ENCODE data around the gene ESCO1.
"Not testable (repeated sequence)": the region's sequence is repeated elsewhere in the genome, so short reads cannot be mapped to it uniquely, and the experiment has no call there.

Gene ESCO1

DNA sequence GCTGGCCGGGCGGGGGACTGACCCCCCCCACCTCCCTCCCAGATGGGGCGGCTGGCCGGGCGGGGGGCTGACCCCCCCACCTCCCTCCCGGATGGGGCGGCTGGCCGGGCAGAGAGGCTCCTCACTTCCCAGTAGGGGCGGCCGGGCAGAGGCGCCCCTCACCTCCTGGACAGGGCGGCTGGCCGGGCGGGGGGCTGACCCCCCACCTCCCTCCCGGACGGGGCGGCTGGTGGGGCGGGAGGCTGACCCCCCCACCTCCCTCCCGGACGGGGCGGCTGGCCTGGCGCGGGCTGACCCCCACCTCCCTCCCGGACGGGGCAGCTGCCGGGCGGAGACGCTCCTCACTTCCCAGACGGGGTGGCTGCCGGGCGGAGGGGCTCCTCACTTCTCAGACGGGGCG is 8.1 kb downstream of the ESCO1 start:
- not testable (repeated sequence) for DNase-seq

DNA sequence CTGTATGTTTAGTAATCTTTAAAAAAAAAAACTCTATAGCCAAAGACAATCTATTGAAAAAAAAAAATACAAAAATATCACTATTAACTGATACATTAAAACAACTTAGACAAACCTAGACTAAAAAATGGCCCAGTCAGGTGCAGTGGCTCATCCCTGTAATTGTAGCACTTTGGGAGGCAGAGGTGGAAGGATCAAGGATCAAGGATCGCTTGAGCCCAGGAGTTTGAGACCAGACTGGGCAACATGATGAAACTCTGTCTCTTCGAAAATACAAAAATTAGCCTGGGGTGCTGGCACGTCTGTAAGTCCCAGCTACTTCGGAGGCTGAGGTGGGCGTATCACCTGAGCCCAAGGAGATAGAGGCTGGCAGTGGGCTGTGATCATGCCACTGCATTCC is 16.1 kb downstream of the ESCO1 start:
- no peak for DNase-seq

DNA sequence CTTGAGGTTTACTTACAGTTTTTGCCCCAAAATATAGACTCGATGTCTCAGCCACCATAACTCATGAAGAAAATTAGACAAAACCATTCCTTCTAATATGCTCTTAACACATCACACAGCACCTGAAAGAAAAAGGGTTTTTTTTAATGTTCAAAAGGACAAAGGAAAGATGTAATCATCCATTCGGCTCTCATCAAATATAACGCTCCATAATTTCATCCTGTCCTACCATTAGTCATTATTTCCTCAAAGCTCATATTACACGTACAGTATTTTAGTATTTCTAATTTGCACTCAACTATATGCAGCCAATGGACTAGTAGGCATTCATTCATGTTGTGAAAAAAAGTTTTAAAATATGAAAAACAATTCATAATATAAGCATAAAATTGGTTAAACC is 24.8 kb downstream of the ESCO1 start:
- no peak for DNase-seq

DNA sequence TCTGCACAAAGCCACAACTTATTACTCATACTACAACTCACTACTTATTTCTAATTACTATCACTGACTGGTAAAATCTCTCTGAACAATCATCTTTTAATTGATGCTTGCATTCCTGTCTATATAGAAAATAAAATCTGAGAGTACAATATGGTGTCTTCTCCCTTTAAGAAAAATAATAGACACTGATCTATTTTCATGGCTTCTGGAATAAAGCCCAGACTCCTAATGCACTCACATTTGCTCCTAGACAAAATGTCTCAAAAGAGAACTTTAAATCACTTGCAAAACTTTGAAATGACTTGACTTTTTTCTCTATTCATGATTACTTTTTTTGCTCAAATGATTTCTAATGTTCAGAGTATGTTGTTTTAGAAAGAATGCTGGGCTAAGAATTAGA is 28.7 kb downstream of the ESCO1 start:
- DNase-seq, result no peak

DNA sequence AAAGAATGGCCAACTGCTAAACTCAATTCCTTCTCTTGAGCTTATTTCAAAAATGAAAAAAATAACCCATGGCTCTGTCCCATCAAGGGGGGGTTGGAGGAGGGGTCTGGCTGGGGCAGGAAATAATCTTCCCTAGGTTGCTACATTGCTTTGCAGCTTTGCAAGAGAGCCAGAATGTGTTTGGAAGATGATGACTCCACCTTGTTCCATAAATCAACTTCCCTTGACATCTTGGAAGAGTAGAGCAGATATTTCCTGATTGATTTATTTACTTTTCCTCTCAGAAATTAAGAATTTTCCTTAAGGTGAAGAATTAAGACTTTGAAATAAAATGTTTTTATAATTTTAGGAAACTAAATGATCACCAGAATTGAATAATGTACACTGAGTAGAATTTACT is 41.3 kb downstream of the ESCO1 start:
- no peak for DNase-seq

DNA sequence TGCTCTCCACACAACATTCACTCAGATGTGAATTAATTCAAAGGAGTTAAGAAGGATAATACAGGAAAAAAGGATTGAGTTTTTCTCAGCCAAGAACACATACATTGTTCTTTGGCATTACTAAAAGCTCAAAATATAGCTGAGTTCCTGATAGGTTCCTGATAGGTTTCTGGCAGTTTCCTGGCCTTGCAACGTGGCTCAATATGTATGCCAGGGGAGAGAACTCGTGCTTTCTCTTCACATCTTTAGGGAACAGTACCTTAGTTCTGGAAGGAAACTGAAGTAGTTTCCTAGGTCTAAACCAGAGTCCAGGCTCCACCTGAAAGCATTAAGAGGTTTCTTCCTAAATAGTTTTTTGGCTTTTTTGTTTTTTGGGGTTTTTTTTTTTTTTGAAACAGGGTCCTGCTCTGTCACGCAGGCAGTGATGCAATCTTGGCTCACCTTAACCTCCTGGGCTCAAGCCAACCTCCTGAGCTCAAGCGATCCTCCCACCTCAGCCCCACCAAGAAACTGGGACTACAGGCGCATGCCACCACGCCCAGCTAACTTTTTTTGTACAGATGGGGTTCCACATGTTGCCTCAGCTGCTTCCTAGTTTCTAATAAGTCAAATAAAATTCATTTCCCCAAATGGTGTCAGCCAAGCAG is 42.8 kb downstream of the ESCO1 start:
- DNase-seq, result no peak

DNA sequence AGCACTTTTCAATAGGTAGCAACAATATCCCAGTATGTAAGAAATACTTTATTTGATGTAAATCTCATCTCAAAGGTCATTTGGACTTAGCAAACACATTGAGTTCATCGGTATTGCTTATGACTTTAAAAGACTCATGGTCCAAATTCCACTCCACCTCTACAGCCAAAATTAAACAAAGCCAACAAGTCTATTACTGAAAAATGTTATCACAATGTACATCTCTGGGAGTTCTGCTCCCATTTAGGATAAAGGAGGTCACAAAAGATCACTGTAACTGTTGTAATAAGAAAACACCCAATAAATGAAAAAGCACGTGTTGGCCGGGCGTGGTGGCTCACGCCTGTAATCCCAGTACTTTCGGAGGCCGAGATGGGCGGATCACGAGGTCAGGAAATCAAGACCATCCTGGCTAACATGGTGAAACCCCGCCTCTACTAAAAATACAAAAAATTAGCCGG is 50.0 kb downstream of the ESCO1 start:
- no peak for DNase-seq

DNA sequence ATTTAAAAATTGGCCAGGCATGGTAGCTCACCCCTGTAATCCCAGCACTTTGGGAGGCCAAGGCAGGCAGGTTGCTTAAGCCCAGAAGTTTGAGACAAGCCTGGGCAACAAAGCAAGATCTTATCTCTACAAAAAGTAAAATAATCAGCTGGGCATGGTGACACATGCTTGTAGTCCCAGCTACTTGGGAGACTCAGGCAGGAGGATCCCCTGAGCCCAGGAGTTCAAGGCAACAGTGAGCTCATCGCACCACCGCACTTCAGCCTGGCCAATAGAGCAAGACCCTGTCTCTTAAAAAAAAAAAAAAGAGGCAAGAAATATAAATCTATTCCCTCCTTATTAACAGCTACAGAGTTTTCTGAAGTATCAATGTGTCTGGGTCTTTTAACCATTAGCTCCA is 51.9 kb downstream of the ESCO1 start:
- no peak for DNase-seq

DNA sequence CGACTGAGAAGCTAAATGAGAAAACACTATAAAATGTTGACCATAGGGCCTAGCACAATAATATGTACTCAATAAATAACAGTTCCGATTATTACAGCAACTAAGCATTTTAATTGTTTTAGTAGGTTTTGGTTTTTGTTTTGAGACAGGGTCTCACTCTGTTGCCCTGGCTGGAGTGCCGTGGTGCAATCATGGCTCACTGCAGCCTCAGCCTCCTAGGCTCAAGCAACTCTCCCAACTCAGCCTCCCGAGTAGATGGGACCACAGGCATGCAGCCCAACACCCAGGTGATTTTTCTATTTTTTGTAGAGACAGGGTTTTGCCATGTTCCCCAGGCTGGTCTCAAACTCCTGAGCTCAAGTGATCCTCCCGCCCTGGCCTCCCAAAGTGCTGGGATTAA is 54.1 kb downstream of the ESCO1 start:
- DNase-seq, result no peak

DNA sequence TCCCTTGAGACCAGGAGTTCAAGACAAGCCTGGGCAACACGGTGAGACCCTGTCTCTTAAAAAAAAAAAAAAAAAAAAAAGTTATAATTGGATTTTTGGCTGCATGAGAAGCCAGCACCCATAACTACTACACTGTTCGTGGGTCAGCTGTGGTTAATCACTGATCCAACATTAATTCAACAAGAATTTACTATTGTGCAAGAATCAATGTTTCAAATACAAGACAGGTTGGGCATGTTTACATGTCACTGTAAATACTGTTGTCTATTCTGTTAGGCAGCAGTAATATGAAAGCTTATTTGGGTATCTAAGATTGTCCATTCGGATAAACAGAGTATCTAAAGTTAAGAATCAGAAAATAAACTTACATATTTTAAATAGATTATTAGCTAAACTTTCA is 62.3 kb downstream of the ESCO1 start:
- no peak for DNase-seq

DNA sequence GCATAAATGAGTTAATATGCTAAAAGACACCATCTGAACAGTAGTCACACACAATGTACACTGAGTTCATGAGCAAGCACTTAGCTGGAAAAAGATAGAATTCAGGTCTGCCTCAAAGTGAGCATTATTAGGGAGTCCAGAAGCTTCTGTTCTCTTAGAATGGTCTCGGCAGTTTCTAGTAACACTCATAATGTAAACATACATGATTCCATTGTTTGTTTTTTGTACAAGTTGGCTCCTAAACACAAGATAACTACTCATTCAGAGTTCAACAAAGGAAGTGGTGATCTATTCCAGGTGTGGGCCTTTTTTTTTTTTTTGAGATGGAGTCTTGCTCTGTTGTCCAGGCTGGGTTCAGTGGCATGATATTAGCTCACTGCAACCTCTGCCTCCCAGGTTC is 66.2 kb downstream of the ESCO1 start:
- DNase-seq, result no peak

DNA sequence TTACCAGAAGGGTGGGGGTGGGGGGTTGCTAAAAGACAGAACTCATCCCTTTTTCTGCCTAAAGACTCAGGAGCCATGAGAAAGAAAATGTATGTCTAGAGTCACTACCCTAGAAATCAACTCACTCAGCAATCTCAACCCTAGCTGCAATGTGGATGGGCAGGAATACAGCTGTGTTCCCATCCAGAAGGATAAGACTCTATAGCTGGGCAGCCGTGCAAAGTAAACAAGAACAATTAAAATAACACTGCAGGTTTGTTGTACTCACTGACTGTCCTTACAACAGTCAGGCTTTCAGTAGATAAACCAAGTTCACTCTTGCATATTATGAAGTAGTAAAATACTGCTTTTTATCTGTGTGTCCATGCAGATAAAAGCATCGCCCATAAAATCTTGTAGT is 74.0 kb downstream of the ESCO1 start:
- no peak for DNase-seq

DNA sequence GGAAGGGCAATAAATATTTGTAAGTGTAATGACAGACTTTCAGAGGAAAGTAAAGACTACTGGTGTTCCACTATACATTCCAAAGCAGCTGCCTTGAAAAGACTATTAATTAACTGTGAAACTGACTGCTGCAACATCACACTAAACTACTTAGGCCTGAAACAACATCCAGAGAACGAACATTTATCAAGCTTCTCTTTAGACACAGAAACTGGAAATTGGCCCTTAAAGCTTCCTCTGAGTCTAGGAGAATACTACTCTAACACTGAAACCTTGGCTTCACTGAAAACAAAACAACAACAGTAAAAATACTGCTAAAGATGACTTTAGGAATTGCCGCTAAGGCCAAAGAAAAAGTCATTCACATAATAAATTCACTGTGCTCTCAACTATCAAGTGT is 74.6 kb downstream of the ESCO1 start:
- DNase-seq, result no peak

DNA sequence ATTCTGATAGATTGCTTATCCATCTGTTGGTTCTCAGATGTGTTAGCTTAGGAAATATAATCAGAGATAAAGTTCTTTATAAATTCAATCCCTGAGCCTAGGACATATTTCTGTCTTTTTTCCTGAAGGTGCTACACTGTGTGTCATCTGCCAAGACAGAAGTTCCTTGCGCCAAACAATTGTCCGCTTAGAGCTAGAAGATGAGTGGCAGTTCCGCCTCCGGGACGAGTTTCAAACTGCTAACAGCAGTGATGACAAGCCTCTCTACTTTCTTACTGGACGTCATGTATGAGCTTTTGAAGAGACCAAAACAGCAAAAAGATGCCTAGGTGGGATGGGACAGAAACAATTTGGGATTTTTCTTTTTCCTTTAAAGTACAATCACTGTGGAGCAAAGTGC is 78.0 kb downstream of the ESCO1 start:
- DNase-seq, result no peak

DNA sequence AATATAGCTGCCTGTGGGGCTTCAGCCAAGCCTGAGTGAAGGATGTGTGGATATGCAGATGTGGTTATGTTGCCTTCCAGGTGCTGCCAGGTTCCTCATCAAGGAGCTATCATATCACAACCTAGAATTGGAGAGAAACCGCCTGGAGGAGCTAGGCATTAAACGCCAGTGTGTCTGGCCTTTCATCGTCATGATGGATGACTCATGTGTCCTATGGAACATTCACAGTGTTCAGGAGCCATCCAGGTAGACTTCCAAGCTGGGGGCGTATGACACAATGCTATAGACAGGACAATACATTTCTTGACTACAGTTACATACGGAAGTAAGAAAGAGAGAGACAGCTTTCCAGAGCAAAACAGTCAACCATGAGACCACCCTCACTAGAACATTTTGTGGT is 86.8 kb downstream of the ESCO1 start:
- DNase-seq, result no peak

DNA sequence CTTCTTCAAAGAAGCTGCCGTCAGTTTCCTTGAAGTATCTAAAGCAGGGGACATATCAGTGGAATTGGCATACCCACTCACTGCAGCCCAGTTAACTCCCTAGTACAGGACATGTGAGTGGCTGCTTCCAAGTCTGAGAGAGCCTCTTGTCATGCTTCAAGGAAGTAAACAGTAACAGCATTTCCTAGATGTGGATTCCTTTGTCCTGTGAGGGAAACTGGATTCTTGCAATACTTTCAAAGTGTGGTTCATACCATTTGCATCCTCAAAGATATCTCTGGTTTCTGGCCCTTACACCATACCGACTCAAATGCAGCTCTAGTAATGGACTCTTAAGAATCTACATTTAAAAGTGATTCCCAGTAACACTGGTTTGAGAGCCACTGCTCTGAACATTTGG is 87.2 kb downstream of the ESCO1 start:
- DNase-seq, result no peak

DNA sequence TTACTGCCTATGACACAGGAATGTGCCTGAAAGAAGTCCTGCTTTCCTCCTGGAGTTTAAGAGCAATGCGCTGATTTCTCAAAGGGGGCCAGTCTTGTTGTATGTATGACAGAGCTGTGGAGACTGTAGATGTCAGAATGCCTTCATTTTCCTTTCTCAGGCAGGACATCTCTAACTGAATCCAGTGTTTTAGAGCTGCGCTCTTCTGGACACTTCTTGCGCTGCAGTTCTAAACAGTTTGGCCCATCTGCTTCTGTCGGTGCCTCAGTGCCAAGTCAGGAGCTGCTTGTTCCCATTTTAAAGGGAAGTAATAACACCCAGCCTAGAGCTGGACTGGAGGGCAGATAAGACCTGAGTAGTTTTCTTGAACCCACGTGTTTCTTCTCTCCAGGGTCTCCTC is 91.4 kb downstream of the ESCO1 start:
- no peak for DNase-seq

DNA sequence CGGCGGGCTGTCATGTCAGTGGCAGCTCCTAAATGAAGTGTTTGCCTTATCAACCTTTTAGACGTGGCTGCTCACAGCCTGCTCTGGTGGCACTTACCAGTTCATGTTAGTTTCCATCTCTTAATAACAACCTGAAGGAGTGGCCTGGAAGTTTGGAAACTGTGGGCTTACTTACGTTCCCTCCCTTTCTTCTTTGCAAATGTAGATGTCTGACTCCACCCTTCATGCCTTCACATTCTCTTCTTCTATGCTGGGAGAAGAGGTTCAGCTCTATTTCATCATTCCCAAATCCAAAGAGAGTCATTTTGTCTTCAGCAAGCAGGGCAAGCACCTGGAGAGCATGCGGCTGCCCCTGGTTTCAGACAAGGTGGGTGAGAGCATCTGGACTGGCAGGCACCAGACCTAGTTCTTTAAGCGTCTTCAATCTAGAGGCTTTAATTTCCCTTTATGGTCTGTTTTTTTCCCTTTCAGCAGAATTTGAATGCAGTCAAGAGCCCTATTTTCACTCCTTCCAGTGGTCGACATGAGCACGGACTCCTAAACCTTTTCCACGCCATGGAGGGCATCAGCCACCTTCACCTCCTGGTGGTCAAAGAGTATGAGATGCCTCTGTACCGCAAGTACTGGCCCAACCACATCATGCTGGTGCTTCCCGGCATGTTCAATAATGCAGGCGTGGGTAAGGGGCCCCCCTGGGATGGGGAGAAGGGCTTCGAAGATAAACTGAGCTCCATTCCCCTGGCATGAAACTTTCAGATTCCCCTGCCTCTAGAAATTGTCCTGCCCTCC is 92.4 kb downstream of the ESCO1 start:
- no peak for DNase-seq

DNA sequence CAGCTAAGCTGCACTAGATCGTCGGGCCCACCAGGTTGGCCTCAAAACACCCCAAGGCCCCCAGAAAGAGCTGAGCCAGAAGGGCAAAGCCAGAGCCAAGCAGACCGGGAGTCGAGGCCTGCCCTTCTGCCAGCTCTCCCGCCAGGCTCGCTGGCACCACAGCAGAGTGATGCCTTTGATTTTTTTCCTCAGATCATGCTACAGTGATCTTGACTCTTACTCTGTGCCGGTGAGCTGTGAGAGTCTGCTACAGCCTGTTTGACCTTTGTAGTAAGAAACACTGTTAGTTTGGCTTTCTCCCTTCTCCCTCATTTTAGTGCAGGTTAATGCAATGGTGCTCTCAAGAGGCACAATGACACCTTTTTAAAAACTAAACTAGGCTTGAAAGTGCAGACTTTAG is 97.8 kb downstream of the ESCO1 start:
- no peak for DNase-seq

DNA sequence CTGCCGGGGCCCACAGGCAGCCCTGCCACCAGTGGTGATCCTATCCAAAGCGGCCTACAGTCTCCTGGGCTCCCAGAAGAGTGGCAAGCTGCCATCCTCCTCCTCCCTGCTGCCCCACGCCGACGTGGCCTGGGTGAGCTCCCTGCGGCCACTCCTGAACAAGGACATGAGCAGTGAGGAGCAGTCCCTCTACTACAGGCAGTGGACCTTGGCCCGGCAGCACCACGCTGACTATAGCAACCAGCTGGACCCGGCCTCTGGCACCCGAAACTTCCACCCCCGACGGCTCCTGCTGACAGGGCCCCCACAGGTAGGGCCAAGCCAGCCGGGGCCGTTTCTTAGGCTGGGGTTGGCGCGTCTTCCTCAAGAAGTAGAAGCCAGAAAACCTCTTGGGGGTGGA is 100.5 kb downstream of the ESCO1 start:
- no peak for DNase-seq

DNA sequence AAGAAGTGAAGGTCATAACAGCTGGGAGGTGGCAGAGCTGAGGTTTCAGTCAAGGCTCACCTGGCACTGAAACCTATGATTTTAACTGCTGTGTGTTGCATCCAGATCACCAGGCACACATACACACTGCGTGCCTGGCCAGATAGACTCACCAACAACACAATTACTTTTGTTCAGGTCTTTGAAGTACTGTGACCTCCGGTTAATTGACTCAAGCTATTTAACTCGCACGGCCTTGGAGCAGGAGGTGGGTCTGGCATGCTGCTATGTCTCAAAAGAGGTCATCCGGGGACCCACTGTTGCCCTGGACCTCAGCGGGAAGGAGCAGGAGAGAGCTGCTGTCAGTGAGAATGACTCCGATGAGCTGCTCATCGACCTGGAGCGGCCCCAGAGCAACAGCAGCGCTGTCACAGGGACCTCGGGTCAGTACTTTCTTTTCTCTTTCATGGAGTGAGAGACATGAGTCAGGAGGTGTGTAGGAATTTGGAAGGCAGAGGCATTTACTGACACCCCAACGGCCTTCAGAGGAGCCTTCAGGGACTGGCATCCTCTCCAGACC is 104.1 kb downstream of the ESCO1 start:
- DNase-seq, result no peak

DNA sequence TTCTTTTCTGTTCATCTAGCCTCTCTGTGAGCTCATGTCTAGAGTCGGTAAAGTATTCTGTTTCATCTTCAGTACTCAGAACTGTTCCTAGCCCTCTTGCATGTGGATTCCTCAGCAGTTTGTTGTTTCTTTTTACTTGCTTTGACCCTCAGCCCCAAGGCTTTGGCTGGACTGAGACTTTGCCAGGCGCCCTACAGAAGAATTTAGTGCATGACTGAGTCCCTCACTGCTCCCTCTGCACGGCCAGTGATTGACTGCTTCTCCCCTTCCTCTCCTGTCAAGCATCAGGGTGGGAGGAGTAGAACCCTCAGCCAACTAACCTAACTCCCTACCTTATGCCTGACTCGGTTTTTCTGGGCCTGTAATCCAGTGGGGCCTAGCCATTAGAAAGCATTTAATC is 109.8 kb downstream of the ESCO1 start:
- DNase-seq, result no peak

DNA sequence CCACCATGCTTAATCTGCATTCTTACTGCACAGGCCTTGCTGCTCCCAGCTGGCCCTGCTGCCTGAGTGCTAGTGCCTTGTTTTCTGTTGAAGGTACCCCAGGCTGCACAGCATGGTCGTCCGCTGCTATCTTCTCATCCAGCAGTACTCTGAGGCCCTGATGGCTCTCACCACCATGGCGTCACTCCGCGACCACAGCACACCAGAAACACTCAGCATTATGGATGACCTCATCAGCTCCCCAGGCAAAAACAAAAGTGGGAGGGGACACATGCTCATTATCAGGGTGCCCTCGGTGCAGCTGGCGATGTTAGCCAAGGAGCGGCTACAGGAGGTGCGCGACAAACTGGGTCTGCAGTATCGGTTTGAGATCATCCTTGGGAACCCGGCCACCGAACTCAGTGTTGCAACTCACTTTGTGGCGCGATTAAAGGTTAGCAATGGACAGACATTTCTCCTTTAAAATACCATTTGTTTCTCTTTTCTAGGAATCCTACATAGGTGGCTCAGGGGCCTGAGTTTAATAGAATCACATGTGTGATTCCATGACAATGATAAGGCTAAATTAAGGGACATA is 110.5 kb downstream of the ESCO1 start:
- no peak for DNase-seq

DNA sequence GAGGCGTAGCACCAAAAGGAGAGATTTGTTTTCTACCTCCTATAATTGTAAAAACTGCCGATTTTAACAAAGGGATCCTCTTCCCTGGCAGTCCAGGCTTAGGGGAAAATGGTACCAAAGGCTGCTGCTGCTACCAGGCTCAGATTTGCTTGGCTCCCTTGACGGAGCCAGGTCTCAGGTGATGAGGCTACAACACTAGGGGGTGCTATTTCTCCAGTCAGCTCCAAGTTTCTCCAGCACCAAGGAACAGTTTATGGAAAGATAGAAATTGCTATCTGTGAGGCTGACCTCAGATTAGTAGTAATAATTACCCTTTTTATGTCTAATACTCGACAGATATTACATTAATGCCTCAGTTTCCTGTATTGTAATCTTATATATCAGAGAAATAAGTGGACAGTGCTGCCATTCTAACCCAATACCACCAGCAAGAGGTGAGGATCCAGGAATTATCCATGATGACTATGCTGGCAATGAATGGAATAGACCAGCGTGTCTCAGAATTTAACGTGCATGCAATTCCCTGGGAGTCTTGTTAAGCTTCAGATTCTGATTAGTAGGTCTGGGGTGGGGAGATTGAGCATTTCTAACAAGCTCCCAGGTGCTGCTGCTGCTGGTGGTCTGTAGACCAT is 111.3 kb downstream of the ESCO1 start:
- peak; percentile 75 to 78 for DNase-seq
